ENCODE results near the gene ERC1.

The ERC1 gene

DNA sequence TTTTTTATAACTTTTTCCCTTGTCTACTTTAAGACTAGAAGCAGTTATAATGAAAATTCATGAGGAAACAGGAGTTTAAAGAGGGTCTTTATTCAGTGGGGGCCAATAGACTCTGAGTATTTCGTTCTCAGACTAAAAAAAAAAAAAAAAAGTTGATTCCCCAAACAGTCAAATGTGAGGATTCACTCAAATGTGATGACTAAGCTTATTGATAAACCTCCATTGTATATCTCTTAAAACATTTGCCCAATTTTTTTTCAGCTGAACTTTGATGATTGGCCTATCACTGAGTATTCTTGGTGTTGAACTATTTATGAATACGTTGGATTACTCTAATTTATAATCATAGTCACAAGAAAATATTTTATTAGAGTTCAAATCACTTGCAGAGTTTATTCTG, 265.3 kb downstream of the ERC1 start:
- Histone ChIP-seq H3K9me3 (ENCODE audit: severe bottlenecking) (no peaks in the 10 kb centered on the region), H3K36me3 (no peaks in the 10 kb centered on the region), H3K27ac (no peak overlapping the region), H3K27me3 (ENCODE audit: insufficient read depth, low read depth, severe bottlenecking) (no peaks in the 10 kb centered on the region), H3K4me3 (ENCODE audit: low read depth, low read length) (no peak overlapping the region)
- TF ChIP-seq, protein P1, sequence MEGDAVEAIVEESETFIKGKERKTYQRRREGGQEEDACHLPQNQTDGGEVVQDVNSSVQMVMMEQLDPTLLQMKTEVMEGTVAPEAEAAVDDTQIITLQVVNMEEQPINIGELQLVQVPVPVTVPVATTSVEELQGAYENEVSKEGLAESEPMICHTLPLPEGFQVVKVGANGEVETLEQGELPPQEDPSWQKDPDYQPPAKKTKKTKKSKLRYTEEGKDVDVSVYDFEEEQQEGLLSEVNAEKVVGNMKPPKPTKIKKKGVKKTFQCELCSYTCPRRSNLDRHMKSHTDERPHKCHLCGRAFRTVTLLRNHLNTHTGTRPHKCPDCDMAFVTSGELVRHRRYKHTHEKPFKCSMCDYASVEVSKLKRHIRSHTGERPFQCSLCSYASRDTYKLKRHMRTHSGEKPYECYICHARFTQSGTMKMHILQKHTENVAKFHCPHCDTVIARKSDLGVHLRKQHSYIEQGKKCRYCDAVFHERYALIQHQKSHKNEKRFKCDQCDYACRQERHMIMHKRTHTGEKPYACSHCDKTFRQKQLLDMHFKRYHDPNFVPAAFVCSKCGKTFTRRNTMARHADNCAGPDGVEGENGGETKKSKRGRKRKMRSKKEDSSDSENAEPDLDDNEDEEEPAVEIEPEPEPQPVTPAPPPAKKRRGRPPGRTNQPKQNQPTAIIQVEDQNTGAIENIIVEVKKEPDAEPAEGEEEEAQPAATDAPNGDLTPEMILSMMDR (IDR thresholded peaks at IDR 0.05; ENCODE audit: low read depth, low read length) = no peak
- no peak for DNase-seq

DNA sequence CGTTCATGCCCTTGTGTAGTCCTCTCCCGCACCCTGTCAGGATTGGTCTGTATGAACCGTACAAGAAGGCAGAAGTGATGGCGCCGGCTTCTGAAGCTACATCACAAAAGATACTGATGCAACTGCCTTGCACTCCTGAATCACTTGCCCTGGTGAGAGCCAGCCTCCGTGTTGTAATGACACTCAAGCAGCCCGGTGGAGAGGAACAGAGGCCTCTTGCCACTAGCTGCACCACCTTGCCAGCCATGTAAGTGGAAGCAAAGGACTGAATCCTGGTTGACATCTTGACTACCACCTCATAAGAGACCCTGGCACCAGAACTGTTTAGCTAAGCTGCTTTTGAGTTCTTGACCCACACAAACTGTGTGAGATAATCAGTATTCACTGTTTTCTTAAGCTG, 266.0 kb downstream of the ERC1 start:
- DNase-seq = no peak
- Histone ChIP-seq H3K4me3 (ENCODE audit: low read depth, low read length) (no peak overlapping the region), H3K27ac (no peak overlapping the region), H3K27me3 (ENCODE audit: insufficient read depth, low read depth, severe bottlenecking) (no peaks in the 10 kb centered on the region), H3K36me3 (no peaks in the 10 kb centered on the region), H3K9me3 (ENCODE audit: severe bottlenecking) (no peaks in the 10 kb centered on the region)
- TF ChIP-seq, protein P1 (IDR thresholded peaks at IDR 0.05; ENCODE audit: low read depth, low read length) = no peak

DNA sequence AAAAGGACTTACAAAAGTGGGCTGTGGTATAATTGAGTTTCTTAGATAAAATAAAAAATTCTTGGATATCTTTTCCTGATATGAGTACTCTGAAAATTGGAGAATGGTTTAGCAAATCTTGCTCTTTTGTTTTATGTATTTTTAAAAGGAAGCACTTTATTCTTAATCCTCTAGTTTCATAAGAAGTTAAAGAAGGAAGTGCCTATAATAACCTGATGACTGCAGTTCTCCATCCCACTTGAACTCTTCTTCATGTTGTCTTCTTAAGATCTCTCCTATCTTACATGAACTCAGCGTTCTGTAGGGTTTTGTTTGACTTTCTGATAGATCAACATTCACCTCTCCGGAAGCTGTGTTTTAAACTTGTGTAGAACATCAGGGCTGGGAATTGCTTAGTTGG, 271.0 kb downstream of the ERC1 start:
- Histone ChIP-seq H3K27ac (no peak overlapping the region), H3K9me3 (ENCODE audit: severe bottlenecking) (no peaks in the 10 kb centered on the region), H3K4me3 (ENCODE audit: low read depth, low read length) (no peak overlapping the region), H3K27me3 (ENCODE audit: insufficient read depth, low read depth, severe bottlenecking) (no peaks in the 10 kb centered on the region), H3K36me3 (peaks cover 3% of the 10 kb centered on the region; the same call in 1 of the 2 replicates)
- TF ChIP-seq, protein P1 (IDR thresholded peaks at IDR 0.05; ENCODE audit: low read depth, low read length) = no peak
- no peak for DNase-seq

DNA sequence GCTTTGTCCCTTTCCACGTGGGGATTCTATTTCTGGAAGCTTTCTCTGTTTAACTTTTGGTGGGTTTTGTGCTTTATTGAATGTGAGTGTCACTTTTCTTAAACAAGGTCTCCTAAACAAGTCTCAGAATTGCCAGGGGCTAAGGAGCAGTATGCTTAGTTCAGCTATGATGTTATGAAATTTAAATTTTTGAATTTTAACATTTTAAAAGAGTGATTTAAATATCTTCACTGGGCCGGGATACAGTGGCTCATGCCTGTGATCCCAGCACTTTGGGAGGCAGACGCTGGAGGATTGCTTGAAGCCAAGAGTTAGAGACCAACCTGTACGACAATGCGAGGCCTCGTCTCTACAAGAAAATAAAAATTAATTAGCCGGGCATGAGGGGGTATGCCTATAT, 276.2 kb downstream of the ERC1 start:
- TF ChIP-seq, protein P1 (IDR thresholded peaks at IDR 0.05; ENCODE audit: low read depth, low read length) = no peak
- H3K4me3 ChIP-seq (ENCODE audit: low read depth, low read length) = no peak overlapping the region
- H3K27ac ChIP-seq = no peak overlapping the region
- DNase-seq = no peak
- H3K9me3 ChIP-seq (ENCODE audit: severe bottlenecking) = no peaks in the 10 kb centered on the region
- no peaks in the 10 kb centered on the region for H3K27me3 ChIP-seq (ENCODE audit: insufficient read depth, low read depth, severe bottlenecking)
- peaks cover 3% of the 10 kb centered on the region for H3K36me3 ChIP-seq

DNA sequence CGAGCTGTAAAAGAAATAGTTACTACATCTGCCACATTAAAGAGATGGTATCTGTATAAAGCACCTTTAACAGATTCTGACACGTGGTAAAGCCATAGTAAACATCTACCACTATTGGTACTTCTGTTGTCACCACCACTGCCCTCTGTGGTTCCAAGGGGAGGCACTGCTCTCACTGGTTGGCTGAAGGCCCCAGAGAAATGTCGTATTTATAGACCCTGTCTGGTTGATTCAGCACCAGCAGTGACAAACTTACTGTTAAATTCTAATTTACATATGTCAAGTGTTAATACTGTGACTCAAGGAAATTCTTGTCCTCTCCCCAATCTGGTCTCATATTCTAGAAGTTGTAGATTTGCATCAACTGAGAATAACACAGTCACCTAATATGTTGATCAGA, 281.1 kb downstream of the ERC1 start:
- Histone ChIP-seq H3K27ac (no peak overlapping the region), H3K4me3 (ENCODE audit: low read depth, low read length) (no peak overlapping the region), H3K9me3 (ENCODE audit: severe bottlenecking) (no peaks in the 10 kb centered on the region), H3K27me3 (ENCODE audit: insufficient read depth, low read depth, severe bottlenecking) (no peaks in the 10 kb centered on the region), H3K36me3 (no peaks in the 10 kb centered on the region; the same call in 1 of the 2 replicates)
- TF ChIP-seq, protein P1 (IDR thresholded peaks at IDR 0.05; ENCODE audit: low read depth, low read length) = no peak
- DNase-seq = no peak

DNA sequence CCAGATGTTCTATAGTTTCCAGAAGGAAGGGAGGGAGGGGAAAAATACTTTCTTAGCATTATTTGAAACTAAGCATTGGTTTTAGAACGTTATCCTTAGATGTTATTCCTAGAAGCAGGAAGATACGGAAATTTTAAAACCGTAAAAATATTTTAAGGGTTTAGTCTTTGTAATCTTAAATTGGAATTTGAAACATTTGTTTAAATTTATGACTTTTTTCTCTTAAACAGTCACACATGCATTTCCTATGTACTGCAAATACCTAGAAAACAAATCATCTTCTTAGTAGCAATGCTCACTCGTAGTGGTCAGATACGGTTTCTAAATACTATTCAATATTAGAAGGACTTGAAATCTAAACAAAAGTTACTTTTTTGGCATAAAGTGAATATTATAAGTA, 282.0 kb downstream of the ERC1 start:
- TF ChIP-seq, protein P1 (IDR thresholded peaks at IDR 0.05; ENCODE audit: low read depth, low read length) = no peak
- Histone ChIP-seq H3K27me3 (ENCODE audit: insufficient read depth, low read depth, severe bottlenecking) (no peaks in the 10 kb centered on the region), H3K9me3 (ENCODE audit: severe bottlenecking) (no peaks in the 10 kb centered on the region), H3K27ac (no peak overlapping the region), H3K4me3 (ENCODE audit: low read depth, low read length) (no peak overlapping the region), H3K36me3 (no peaks in the 10 kb centered on the region; the same call in 1 of the 2 replicates)
- DNase-seq = no peak

Data from WERI-Rb-1 (cell line).